B cell (primary cell): ENCODE data around the gene CPED1.
"Not testable (repeated sequence)": the region's sequence is repeated elsewhere in the genome, so short reads cannot be mapped to it uniquely, and the experiment has no call there.

Experiments
- EZH2 ChIP-seq: IDR thresholded peaks from 2 replicates; pipeline ENCODE4 v1.6.1; 2012; ENCODE audit warnings: borderline replicate concordance, low read depth, mild to moderate bottlenecking, moderate library complexity, low read length; ENCODE audit not compliant: insufficient read depth, poor library complexity, severe bottlenecking
- TF ChIP-seq, protein P1 (sequence below): fragments of 200-600 bp; IDR thresholded peaks from one replicate; pipeline ENCODE4 v1.8.0; 2022; ENCODE audit warnings: antibody characterized with exemption, mild to moderate bottlenecking

DNA sequence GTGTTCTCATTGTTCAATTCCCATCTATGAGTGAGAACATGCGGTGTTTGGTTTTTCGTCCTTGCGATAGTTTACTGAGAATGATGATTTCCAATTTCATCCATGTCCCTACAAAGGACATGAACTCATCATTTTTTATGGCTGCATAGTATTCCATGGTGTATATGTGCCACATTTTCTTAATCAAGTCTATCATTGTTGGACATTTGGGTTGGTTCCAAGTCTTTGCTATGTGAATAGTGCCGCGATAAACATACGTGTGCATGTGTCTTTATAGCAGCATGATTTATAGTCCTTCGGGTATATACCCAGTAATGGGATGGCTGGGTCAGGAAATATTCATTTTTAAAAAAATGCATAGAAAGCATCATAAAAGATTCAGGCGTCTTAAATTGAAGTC lies 4.9 kb upstream of the CPED1 start:
- not testable (repeated sequence) for TF ChIP-seq EZH2
- TF ChIP-seq, protein P1, sequence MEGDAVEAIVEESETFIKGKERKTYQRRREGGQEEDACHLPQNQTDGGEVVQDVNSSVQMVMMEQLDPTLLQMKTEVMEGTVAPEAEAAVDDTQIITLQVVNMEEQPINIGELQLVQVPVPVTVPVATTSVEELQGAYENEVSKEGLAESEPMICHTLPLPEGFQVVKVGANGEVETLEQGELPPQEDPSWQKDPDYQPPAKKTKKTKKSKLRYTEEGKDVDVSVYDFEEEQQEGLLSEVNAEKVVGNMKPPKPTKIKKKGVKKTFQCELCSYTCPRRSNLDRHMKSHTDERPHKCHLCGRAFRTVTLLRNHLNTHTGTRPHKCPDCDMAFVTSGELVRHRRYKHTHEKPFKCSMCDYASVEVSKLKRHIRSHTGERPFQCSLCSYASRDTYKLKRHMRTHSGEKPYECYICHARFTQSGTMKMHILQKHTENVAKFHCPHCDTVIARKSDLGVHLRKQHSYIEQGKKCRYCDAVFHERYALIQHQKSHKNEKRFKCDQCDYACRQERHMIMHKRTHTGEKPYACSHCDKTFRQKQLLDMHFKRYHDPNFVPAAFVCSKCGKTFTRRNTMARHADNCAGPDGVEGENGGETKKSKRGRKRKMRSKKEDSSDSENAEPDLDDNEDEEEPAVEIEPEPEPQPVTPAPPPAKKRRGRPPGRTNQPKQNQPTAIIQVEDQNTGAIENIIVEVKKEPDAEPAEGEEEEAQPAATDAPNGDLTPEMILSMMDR, result not testable (repeated sequence)
